GM18951 (cell line): ENCODE measurements around the gene PGS1.

Experiments used
- POLR2A ChIP-seq: IDR thresholded peaks from 4 replicates; pipeline ENCODE4 v1.6.1; 2011; ENCODE audit warnings: mild to moderate bottlenecking; ENCODE audit not compliant: insufficient read length, insufficient read depth; ENCODE audit errors: extremely low read depth
- in situ Hi-C: fragments of 300-500 bp; cut with MboI; formaldehyde crosslinking; loops from one replicate; pipeline ENCODE4 v1.12.0; 2022; ENCODE audit warnings: low sequenced_read_pairs, mixed read lengths, inconsistent platforms; ENCODE audit not compliant: unreplicated experiment

PGS1 gene

GRCh38 chr17:78419970-78420815 is 41.7 kb downstream of the PGS1 start:
- in situ Hi-C loops = loop anchor here (10.0 kb wide), 1 partner anchor 55 kb away; the partner anchor contains the start of gene SOCS3
- TF ChIP-seq POLR2A = no peak

GRCh38 chr17:78421084-78421533 is 42.7 kb downstream of the PGS1 start:
- in situ Hi-C loops = loop anchor here (10.0 kb wide), 1 partner anchor 56 kb away; the partner anchor contains the start of gene SOCS3
- TF ChIP-seq POLR2A = no peak

DNA sequence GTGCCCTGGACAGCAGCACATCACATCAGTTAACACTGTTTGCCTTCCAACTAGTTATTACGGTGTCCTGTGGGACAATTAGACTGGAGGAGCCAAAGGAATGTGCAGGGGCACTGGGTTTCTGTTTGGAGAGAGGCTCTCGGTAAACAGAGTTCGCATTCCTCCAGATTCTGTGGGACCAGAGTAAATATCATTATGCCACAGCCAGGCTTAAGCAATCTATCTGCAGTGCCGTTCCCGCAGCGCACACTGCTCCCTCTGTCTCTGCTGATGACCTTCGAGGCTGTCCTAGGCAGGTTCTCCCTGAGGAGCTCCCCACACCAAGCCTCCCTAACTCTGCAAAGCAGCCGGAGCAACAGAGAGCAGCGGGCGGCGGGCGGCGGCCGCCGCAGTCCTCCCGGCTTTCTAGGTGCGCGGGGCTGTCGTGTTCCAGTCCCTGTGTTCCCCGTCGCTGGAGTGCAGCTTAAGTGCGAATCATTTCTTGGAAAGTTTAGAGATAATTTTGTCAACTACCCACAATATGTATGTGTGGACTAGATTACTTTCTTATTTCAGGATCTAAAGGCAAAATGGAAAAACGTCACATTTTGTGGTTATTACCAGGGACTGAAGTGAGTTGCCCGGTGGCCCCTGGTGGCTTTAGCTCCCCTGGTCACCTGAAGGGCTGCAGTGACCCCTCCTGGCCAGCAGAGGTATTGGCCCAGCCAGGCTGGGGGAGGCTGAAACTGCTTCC is 43.3 kb downstream of the PGS1 start:
- in situ Hi-C loops = loop anchor here (10.0 kb wide), 1 partner anchor 57 kb away; the partner anchor contains the start of gene SOCS3
- TF ChIP-seq POLR2A = no peak

- TF ChIP-seq POLR2A = no peak
- in situ Hi-C loops = loop anchor here (10.0 kb wide), 1 partner anchor 57 kb away; the partner anchor contains the start of gene SOCS3
Measured at GRCh38 chr17:78422267-78422605, 43.8 kb downstream of the PGS1 start.

DNA sequence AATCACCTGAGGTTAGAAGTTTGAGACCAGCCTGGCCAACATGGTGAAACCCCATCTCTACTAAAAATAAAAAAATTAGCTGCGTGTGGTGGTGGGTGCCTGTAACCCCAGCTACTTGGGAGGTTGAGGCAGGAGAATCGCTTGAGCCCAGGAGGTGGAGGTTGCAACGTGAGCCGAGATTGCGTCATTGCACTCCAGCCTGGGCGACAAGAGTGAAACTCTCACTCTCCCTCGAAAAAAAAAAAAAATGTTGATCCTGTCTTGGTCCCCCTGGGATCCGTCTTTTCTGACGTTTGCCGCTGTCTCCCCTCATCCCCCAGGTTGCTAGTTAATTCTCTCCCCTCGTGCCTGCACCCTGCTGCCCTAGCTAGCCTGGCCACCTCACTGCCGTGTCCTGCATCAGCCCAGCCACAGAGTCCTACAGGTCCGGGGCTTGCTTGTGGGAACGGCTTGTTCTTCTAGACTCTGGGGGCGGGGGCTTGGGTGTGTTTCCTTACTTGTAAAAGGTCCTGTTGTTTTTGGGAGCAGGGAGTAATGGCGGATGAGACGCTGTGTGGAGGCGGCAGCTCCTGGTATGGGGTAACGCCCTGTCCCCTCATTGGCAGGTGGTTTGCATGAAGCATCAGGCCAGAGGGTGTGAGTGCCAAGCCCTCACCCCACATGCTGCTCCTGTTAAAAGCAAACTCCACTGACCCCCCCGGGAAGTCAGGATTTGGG is 44.6 kb downstream of the PGS1 start:
- no peak for TF ChIP-seq POLR2A
- in situ Hi-C loops = loop anchor here (10.0 kb wide), 1 partner anchor 58 kb away; the partner anchor contains the start of gene SOCS3

- no peak for TF ChIP-seq POLR2A
- in situ Hi-C loops = loop anchor here (10.0 kb wide), 1 partner anchor 59 kb away; the partner anchor contains the start of gene SOCS3
Measured at GRCh38 chr17:78423961-78424675, 45.7 kb downstream of the PGS1 start.

GRCh38 chr17:78425429-78425828 is 47.0 kb downstream of the PGS1 start:
- in situ Hi-C loops = loop anchor here (10.0 kb wide), 1 partner anchor 61 kb away; the partner anchor contains the start of gene SOCS3
- no peak for TF ChIP-seq POLR2A

- in situ Hi-C loops = loop anchor here (10.0 kb wide), 1 partner anchor 62 kb away; the partner anchor contains the start of gene SOCS3
- TF ChIP-seq POLR2A = no peak
Measured at GRCh38 chr17:78426293-78426879, 47.9 kb downstream of the PGS1 start.

DNA sequence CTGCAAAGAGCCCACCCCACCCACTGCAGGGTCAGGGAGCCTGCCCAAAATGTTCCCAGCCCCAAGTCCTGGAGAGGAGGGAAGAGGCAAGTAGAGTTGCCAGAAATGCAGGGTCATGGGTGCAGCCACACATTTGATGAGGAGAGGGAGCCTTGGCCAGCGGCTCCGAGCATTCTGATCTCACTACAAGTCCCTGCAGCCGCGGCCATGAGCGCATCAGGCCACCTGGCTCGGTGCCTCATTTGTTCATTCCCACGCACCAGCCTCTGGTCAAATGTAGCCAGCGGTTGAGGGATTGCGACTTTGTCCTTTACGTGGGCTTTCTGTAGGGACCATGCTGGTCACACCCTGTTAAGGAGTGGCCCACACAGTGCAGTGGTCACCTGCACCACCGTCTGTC is 48.7 kb downstream of the PGS1 start:
- in situ Hi-C loops = loop anchor here (10.0 kb wide), 1 partner anchor 62 kb away; the partner anchor contains the start of gene SOCS3
- TF ChIP-seq POLR2A = no peak

- in situ Hi-C loops = loop anchor here (10.0 kb wide), 1 partner anchor 63 kb away; the partner anchor contains the start of gene SOCS3
- no peak for TF ChIP-seq POLR2A
Measured at GRCh38 chr17:78428025-78428575, 49.7 kb downstream of the PGS1 start.

- in situ Hi-C loops = loop anchor here (10.0 kb wide), 1 partner anchor 64 kb away; the partner anchor contains the start of gene SOCS3
Measured at GRCh38 chr17:78428836-78429617, 50.6 kb downstream of the PGS1 start.

DNA sequence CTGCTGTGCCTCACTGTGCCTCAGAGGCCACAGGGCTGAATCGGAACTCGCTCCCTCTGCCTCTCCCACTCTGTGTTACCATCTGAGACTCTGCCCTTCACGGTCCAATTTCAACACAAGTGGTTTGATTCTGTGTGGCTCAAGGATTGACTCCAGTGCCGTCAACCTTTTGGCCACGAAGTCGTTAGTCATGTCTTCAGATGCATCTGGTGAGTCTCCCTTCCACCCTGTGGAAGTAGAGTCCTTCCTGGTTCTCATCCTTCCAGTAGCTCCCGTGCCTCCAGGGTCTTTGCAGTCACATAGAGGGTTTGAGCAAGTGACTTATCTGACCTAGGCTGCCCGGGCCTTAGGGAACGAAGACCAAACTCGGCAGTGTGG is 51.2 kb downstream of the PGS1 start:
- in situ Hi-C loops = loop anchor here (10.0 kb wide), 1 partner anchor 65 kb away; the partner anchor contains the start of gene SOCS3

More at GRCh38 chr17:78428836-78429617, 50.6 kb downstream of the PGS1 start:
- no peak for TF ChIP-seq POLR2A

More for the DNA sequence above, 51.2 kb downstream of the PGS1 start:
- no peak for TF ChIP-seq POLR2A
